ENCODE measurements around the gene TMEM38B.
"Not testable (repeated sequence)": the region's sequence is repeated elsewhere in the genome, so short reads cannot be mapped to it uniquely, and the experiment has no call there.

Gene TMEM38B

GRCh38 chr9:105696219-105696793 is 2.0 kb downstream of the TMEM38B start:
- no peak overlapping the region for H3K27ac ChIP-seq
- no peak overlapping the region for H3K4me3 ChIP-seq (ENCODE audit: low read depth, low read length)
- H3K27me3 ChIP-seq (replicated peaks), result no peaks in the 10 kb centered on the region
- in situ Hi-C loops (cut with HindIII; ENCODE audit: low pct_ligation_motif_present, low sequenced_read_pairs), result no loop called here
- H3K36me3 ChIP-seq (replicated peaks), result no peaks in the 10 kb centered on the region
- DNase-seq, result no peak
- TF ChIP-seq, protein P1, sequence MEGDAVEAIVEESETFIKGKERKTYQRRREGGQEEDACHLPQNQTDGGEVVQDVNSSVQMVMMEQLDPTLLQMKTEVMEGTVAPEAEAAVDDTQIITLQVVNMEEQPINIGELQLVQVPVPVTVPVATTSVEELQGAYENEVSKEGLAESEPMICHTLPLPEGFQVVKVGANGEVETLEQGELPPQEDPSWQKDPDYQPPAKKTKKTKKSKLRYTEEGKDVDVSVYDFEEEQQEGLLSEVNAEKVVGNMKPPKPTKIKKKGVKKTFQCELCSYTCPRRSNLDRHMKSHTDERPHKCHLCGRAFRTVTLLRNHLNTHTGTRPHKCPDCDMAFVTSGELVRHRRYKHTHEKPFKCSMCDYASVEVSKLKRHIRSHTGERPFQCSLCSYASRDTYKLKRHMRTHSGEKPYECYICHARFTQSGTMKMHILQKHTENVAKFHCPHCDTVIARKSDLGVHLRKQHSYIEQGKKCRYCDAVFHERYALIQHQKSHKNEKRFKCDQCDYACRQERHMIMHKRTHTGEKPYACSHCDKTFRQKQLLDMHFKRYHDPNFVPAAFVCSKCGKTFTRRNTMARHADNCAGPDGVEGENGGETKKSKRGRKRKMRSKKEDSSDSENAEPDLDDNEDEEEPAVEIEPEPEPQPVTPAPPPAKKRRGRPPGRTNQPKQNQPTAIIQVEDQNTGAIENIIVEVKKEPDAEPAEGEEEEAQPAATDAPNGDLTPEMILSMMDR (IDR thresholded peaks at IDR 0.05; ENCODE audit: low read depth, low read length, missing control alignments), result no peak

DNA sequence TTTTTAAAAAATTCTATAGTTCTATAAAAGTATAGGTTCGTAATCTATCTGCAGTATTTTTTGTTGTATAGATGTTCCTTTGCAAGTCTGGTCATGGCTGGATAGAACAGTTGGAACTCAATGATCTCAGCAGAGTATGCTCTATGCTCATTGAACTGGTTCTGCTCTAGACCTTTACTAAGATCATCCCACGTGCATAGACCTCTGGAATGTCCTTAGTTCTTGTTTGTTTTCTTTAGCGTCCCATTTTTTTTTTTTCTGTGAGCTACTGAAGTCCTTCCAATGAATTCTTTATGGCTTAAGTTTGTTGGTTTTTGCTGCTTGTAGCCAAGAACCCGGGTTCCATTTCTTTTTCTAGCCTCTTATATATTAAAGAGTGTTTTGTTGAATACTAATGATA is 3.5 kb downstream of the TMEM38B start:
- no peaks in the 10 kb centered on the region for H3K27me3 ChIP-seq (replicated peaks)
- TF ChIP-seq, protein P1 (IDR thresholded peaks at IDR 0.05; ENCODE audit: low read depth, low read length, missing control alignments), result no peak
- no peak overlapping the region for H3K27ac ChIP-seq
- peak; percentile 54 for DNase-seq
- in situ Hi-C loops (cut with HindIII; ENCODE audit: low pct_ligation_motif_present, low sequenced_read_pairs), result no loop called here
- H3K4me3 ChIP-seq (ENCODE audit: low read depth, low read length), result no peak overlapping the region
- H3K36me3 ChIP-seq (replicated peaks), result no peaks in the 10 kb centered on the region

GRCh38 chr9:105698348-105698870 is 4.1 kb downstream of the TMEM38B start:
- in situ Hi-C loops (cut with HindIII; ENCODE audit: low pct_ligation_motif_present, low sequenced_read_pairs), result no loop called here
- Histone ChIP-seq H3K4me3 (ENCODE audit: low read depth, low read length) (no peak overlapping the region), H3K27ac (no peak overlapping the region), H3K36me3 (replicated peaks) (no peaks in the 10 kb centered on the region), H3K27me3 (replicated peaks) (no peaks in the 10 kb centered on the region)
- DNase-seq, result no peak
- TF ChIP-seq, protein P1 (IDR thresholded peaks at IDR 0.05; ENCODE audit: low read depth, low read length, missing control alignments), result no peak

DNA sequence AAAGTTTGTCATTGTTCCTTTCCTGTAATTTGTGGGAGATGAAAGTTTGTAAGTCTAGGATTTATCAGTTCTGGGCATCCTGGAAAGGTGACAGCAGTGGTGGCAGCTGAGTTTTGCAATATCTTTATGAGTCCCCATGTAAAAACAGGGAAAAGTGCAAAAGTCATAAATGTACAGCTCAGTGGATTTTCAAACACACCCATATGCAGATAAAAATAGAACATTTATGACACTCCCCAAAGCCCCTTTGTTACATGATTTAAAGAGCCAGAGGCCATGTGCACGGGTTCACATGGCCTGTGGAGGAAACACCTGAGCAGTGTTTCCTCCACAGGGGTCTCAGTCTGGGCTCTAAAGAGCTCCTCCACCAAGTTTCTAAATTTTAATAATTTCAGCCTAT is 6.3 kb downstream of the TMEM38B start:
- in situ Hi-C loops (cut with HindIII; ENCODE audit: low pct_ligation_motif_present, low sequenced_read_pairs), result no loop called here
- Histone ChIP-seq H3K27me3 (replicated peaks) (no peaks in the 10 kb centered on the region), H3K27ac (no peak overlapping the region), H3K36me3 (replicated peaks) (no peaks in the 10 kb centered on the region), H3K4me3 (ENCODE audit: low read depth, low read length) (no peak overlapping the region)
- no peak for DNase-seq
- TF ChIP-seq, protein P1 (IDR thresholded peaks at IDR 0.05; ENCODE audit: low read depth, low read length, missing control alignments), result no peak

DNA sequence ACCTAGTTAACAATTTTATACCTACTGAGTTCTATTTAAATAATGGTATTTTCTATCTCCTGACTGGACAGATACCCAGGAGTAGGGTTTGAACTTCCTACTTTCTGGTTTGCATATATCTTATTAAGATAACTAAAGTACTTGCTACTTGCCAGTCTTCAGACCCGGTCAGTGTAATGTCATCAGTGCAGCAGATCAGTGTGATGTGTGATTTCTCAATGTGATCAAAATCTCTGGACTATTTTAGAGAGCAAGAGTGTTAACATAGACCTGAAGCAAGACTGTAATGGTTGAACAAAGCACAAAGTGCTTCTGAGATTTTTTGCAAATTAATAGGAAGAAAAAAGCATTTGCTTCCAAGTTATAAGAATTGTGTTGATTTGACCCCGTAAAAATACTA is 6.8 kb downstream of the TMEM38B start:
- Histone ChIP-seq H3K36me3 (replicated peaks) (no peaks in the 10 kb centered on the region), H3K27me3 (replicated peaks) (no peaks in the 10 kb centered on the region), H3K27ac (no peak overlapping the region), H3K4me3 (ENCODE audit: low read depth, low read length) (no peak overlapping the region)
- in situ Hi-C loops (cut with HindIII; ENCODE audit: low pct_ligation_motif_present, low sequenced_read_pairs), result no loop called here
- TF ChIP-seq, protein P1 (IDR thresholded peaks at IDR 0.05; ENCODE audit: low read depth, low read length, missing control alignments), result no peak
- DNase-seq, result no peak

GRCh38 chr9:105702207-105702606 is 7.9 kb downstream of the TMEM38B start:
- in situ Hi-C loops (cut with HindIII; ENCODE audit: low pct_ligation_motif_present, low sequenced_read_pairs), result no loop called here
- H3K27ac ChIP-seq, result no peak overlapping the region
- TF ChIP-seq, protein P1 (IDR thresholded peaks at IDR 0.05; ENCODE audit: low read depth, low read length, missing control alignments), result no peak
- DNase-seq, result no peak
- no peak overlapping the region for H3K4me3 ChIP-seq (ENCODE audit: low read depth, low read length)
- H3K36me3 ChIP-seq (replicated peaks), result no peaks in the 10 kb centered on the region
- H3K27me3 ChIP-seq (replicated peaks), result no peaks in the 10 kb centered on the region

- DNase-seq; in situ Hi-C loops (cut with HindIII; ENCODE audit: low pct_ligation_motif_present, low sequenced_read_pairs); H3K36me3 ChIP-seq (replicated peaks); H3K27ac ChIP-seq; H3K4me3 ChIP-seq (ENCODE audit: low read depth, low read length); H3K27me3 ChIP-seq (replicated peaks): not testable (repeated sequence)
Observed at GRCh38 chr9:105703638-105704037, 9.3 kb downstream of the TMEM38B start.

All from brain microvascular endothelial cell (primary cell).